GM23338 (cell line): ENCODE data around the gene LST1.

ENCODE experiments used
- CREB1 ChIP-seq: fragments of 250-450 bp; sonication (Bioruptor Pico); IDR thresholded peaks from 2 replicates; pipeline ENCODE4 v1.5.0; 2020; ENCODE audit warnings: low read depth, mild to moderate bottlenecking, moderate library complexity
- CTCF ChIP-seq, 2 experiments: fragments of 200-600 bp in 1 of 2; sonication (generic) in 1 of 2; conservative IDR thresholded peaks; 2 replicates each; pipeline versions ENCODE4 v1.5.1 to v1.6.1; 2016 to 2017; ENCODE audit warnings: antibody characterized with exemption in 2 of 2, low read depth in 2 of 2, mild to moderate bottlenecking in 2 of 2, moderate library complexity in 1 of 2
- EZH2 ChIP-seq: fragments of 200-600 bp; sonication (generic); IDR thresholded peaks from one replicate; pipeline ENCODE4 v1.8.0; 2017; ENCODE audit warnings: antibody characterized with exemption, mild to moderate bottlenecking, low read depth; ENCODE audit not compliant: unreplicated experiment
- EZH2phosphoT487 ChIP-seq: fragments of 200-600 bp; sonication (generic); IDR thresholded peaks from one replicate; pipeline ENCODE4 v1.8.1; 2018; ENCODE audit warnings: antibody characterized with exemption; ENCODE audit not compliant: unreplicated experiment
- JUNB ChIP-seq: IDR thresholded peaks from one replicate; pipeline ENCODE4 v1.6.1; 2016; ENCODE audit warnings: antibody characterized with exemption; ENCODE audit not compliant: unreplicated experiment
- NANOG ChIP-seq: IDR thresholded peaks from 2 replicates; pipeline ENCODE4 v1.6.1; 2016; ENCODE audit warnings: antibody characterized with exemption, borderline replicate concordance
- POLR2AphosphoS5 ChIP-seq: IDR thresholded peaks from 2 replicates; pipeline ENCODE4 v1.6.1; 2016; ENCODE audit warnings: antibody characterized with exemption, low read depth
- REST ChIP-seq: IDR thresholded peaks from one replicate; pipeline ENCODE4 v1.6.1; 2018; ENCODE audit warnings: antibody characterized with exemption; ENCODE audit not compliant: unreplicated experiment
- STAT1 ChIP-seq: IDR thresholded peaks from one replicate; pipeline ENCODE4 v1.6.1; 2016; ENCODE audit warnings: antibody characterized with exemption; ENCODE audit not compliant: unreplicated experiment
- ZNF114 ChIP-seq: fragments of 250-450 bp; sonication (Bioruptor Pico); IDR thresholded peaks from 2 replicates; pipeline ENCODE4 v1.5.0; 2020; ENCODE audit warnings: mild to moderate bottlenecking, moderate library complexity
- ZNF331 ChIP-seq: fragments of 250-450 bp; sonication (Bioruptor Pico); IDR thresholded peaks from 2 replicates; pipeline ENCODE4 v1.5.0; 2020; ENCODE audit warnings: low read depth, mild to moderate bottlenecking, moderate library complexity
- TF ChIP-seq, protein P1 (sequence below): IDR thresholded peaks from 2 replicates; pipeline ENCODE4 v1.6.1; 2016; ENCODE audit warnings: antibody characterized with exemption
- TF ChIP-seq, protein P2 (sequence below): fragments of 250-450 bp; sonication (Bioruptor Pico); IDR thresholded peaks from 2 replicates; pipeline ENCODE4 v1.5.0; 2020; ENCODE audit warnings: mild to moderate bottlenecking, moderate library complexity

- TF ChIP-seq REST (no peak), CTCF (conservative IDR thresholded peaks at IDR 0.05; ENCODE audit: low read depth in 2 of 2) (no peak), JUNB (no peak), POLR2AphosphoS5 (0 out of 2 replicates have a peak, but pooled peaks have one; percentile 17), EZH2 (no peak), CREB1 (CRISPR knock-in tag) (no peak), EZH2phosphoT487 (no peak), NANOG (no peak), ZNF331 (CRISPR knock-in tag) (no peak), STAT1 (no peak), ZNF114 (CRISPR knock-in tag) (no peak)
- TF ChIP-seq, protein P1, sequence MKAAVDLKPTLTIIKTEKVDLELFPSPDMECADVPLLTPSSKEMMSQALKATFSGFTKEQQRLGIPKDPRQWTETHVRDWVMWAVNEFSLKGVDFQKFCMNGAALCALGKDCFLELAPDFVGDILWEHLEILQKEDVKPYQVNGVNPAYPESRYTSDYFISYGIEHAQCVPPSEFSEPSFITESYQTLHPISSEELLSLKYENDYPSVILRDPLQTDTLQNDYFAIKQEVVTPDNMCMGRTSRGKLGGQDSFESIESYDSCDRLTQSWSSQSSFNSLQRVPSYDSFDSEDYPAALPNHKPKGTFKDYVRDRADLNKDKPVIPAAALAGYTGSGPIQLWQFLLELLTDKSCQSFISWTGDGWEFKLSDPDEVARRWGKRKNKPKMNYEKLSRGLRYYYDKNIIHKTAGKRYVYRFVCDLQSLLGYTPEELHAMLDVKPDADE, result no peak
- TF ChIP-seq, protein P2, sequence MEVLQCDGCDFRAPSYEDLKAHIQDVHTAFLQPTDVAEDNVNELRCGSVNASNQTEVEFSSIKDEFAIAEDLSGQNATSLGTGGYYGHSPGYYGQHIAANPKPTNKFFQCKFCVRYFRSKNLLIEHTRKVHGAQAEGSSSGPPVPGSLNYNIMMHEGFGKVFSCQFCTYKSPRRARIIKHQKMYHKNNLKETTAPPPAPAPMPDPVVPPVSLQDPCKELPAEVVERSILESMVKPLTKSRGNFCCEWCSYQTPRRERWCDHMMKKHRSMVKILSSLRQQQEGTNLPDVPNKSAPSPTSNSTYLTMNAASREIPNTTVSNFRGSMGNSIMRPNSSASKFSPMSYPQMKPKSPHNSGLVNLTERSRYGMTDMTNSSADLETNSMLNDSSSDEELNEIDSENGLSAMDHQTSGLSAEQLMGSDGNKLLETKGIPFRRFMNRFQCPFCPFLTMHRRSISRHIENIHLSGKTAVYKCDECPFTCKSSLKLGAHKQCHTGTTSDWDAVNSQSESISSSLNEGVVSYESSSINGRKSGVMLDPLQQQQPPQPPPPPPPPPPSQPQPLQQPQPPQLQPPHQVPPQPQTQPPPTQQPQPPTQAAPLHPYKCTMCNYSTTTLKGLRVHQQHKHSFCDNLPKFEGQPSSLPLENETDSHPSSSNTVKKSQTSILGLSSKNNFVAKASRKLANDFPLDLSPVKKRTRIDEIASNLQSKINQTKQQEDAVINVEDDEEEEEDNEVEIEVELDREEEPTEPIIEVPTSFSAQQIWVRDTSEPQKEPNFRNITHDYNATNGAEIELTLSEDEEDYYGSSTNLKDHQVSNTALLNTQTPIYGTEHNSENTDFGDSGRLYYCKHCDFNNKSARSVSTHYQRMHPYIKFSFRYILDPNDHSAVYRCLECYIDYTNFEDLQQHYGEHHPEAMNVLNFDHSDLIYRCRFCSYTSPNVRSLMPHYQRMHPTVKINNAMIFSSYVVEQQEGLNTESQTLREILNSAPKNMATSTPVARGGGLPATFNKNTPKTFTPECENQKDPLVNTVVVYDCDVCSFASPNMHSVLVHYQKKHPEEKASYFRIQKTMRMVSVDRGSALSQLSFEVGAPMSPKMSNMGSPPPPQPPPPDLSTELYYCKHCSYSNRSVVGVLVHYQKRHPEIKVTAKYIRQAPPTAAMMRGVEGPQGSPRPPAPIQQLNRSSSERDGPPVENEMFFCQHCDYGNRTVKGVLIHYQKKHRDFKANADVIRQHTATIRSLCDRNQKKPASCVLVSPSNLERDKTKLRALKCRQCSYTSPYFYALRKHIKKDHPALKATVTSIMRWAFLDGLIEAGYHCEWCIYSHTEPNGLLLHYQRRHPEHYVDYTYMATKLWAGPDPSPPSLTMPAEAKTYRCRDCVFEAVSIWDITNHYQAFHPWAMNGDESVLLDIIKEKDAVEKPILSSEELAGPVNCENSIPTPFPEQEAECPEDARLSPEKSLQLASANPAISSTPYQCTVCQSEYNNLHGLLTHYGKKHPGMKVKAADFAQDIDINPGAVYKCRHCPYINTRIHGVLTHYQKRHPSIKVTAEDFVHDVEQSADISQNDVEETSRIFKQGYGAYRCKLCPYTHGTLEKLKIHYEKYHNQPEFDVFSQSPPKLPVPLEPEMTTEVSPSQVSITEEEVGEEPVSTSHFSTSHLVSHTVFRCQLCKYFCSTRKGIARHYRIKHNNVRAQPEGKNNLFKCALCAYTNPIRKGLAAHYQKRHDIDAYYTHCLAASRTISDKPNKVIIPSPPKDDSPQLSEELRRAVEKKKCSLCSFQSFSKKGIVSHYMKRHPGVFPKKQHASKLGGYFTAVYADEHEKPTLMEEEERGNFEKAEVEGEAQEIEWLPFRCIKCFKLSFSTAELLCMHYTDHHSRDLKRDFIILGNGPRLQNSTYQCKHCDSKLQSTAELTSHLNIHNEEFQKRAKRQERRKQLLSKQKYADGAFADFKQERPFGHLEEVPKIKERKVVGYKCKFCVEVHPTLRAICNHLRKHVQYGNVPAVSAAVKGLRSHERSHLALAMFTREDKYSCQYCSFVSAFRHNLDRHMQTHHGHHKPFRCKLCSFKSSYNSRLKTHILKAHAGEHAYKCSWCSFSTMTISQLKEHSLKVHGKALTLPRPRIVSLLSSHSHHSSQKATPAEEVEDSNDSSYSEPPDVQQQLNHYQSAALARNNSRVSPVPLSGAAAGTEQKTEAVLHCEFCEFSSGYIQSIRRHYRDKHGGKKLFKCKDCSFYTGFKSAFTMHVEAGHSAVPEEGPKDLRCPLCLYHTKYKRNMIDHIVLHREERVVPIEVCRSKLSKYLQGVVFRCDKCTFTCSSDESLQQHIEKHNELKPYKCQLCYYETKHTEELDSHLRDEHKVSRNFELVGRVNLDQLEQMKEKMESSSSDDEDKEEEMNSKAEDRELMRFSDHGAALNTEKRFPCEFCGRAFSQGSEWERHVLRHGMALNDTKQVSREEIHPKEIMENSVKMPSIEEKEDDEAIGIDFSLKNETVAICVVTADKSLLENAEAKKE (CRISPR knock-in tag), result no peak
These were observed 29.7 kb downstream of the LST1 start for GRCh38 chr6:31615748-31616147.
